K562 (cell line): ENCODE measurements around the gene RAMAC. TPM values are rescaled to one million over a fixed set of nuclear protein-coding genes. Genes with fewer than 3 reads are reported as not detected.

Experiments used
- ATAC-seq: fragments of 200-7000 bp; cut with Tn5 transposase; 3 replicates; pipeline ENCODE4 v1.9.1; 2020; ENCODE audit warnings: moderate library complexity
- BruUV-seq: library from RNA; stranded (reverse); fragments of 400-500 nt; replicated peaks from 2 replicates; lab custom pipeline; 2021; lab: Mats Ljungman, UMichigan
- CTCF ChIA-PET: fragments of 300-600 bp; formaldehyde crosslinking; extraction: SDS; loops from one replicate; lab custom pipeline; 2021; ENCODE audit warnings: low intra/inter-chr PET ratio; lab: Yijun Ruan, JAX
- POLR2A ChIA-PET: fragments of 300-600, 350-650 bp; sonication (Branson Sonifier 250); formaldehyde crosslinking; extraction: SDS; loops from one replicate; lab custom pipeline; 2021; ENCODE audit warnings: antibody characterized with exemption, inconsistent platforms; lab: Yijun Ruan, JAX
- DNase-seq, 4 experiments: peaks; one replicate each; pipeline versions ENCODE4 v3.0.0 to v3.0.0-alpha.2; 2011 to 2018; ENCODE audit warnings: low spot score in 3 of 4, mixed read lengths in 3 of 4; ENCODE audit errors: extremely low read depth in 1 of 4
- FAIRE-seq: peaks from 2 replicates; lab custom pipeline; 2011; peaks lifted over from hg19 to GRCh38; lab: Jason Lieb, UNC
- H2AFZ ChIP-seq: 2 replicates; pipeline ENCODE4 v1.6.0; 2011; ENCODE audit warnings: low read depth, low read length, control low read depth, inconsistent platforms
- H3K27ac ChIP-seq: fragments of 200-600 bp; 3 replicates; pipeline ENCODE4 v1.8.0; 2011; ENCODE audit warnings: low read depth, mild to moderate bottlenecking, control low read depth, inconsistent platforms, low read length, moderate library complexity, mixed read lengths; ENCODE audit errors: extremely low read depth
- H3K27me3 ChIP-seq, 2 experiments: fragments of 300-600 bp in 1 of 2; 2 replicates in 1 of 2; 3 replicates in 1 of 2; pipeline versions ENCODE4 v1.6.0 to v1.8.0; 2011; ENCODE audit warnings: inconsistent platforms in 2 of 2, low read length in 2 of 2, mild to moderate bottlenecking in 1 of 2, mixed read lengths in 1 of 2, moderate library complexity in 1 of 2; ENCODE audit not compliant: control insufficient read depth in 2 of 2, insufficient read depth in 2 of 2
- H3K36me3 ChIP-seq: fragments of 300-600 bp; 3 replicates; pipeline ENCODE4 v1.8.0; 2011; ENCODE audit warnings: mild to moderate bottlenecking, low read length, inconsistent platforms; ENCODE audit not compliant: control insufficient read depth, insufficient read depth
- H3K4me1 ChIP-seq, 2 experiments: fragments of 200-600 bp in 1 of 2; replicated peaks in 1 of 2; 2 replicates in 1 of 2; 3 replicates in 1 of 2; pipeline versions ENCODE4 v1.5.1 to v1.8.0; 2011; ENCODE audit warnings: inconsistent platforms in 2 of 2, low read length in 2 of 2, mild to moderate bottlenecking in 1 of 2, mixed read lengths in 1 of 2, moderate library complexity in 1 of 2; ENCODE audit not compliant: control insufficient read depth in 2 of 2, insufficient read depth in 2 of 2
- H3K4me2 ChIP-seq: 2 replicates; pipeline ENCODE4 v1.6.1; 2011; ENCODE audit warnings: low read length, control low read depth, inconsistent platforms, mixed read lengths; ENCODE audit not compliant: insufficient read depth
- H3K4me3 ChIP-seq: fragments of 200-600 bp; sonication (generic), shearing (Covaris generic); 2 replicates; pipeline ENCODE4 v1.5.1; 2016; ENCODE audit warnings: control low read depth, inconsistent platforms
- H3K79me2 ChIP-seq: fragments of 200-600 bp; 3 replicates; pipeline ENCODE4 v1.8.0; 2011; ENCODE audit warnings: low read length, inconsistent platforms; ENCODE audit not compliant: control insufficient read depth, insufficient read depth
- H3K9ac ChIP-seq, 2 experiments: 2 replicates each; pipeline versions ENCODE4 v1.6.0 to v1.6.1; 2011; ENCODE audit warnings: low read depth in 2 of 2, low read length in 2 of 2, control low read depth in 1 of 2, inconsistent platforms in 1 of 2, mild to moderate bottlenecking in 1 of 2, mixed read lengths in 1 of 2; ENCODE audit not compliant: insufficient read depth in 1 of 2
- H3K9me1 ChIP-seq: one replicate; pipeline ENCODE4 v1.6.0; 2011; ENCODE audit warnings: inconsistent platforms, mild to moderate bottlenecking, low read length, moderate library complexity; ENCODE audit not compliant: control insufficient read depth, insufficient read depth
- H3K9me3 ChIP-seq: replicated peaks from 2 replicates; pipeline ENCODE4 v1.5.1; 2011; ENCODE audit warnings: low read depth, low read length, inconsistent platforms; ENCODE audit not compliant: control insufficient read depth, insufficient read depth
- H4K20me1 ChIP-seq: replicated peaks from 2 replicates; pipeline ENCODE4 v1.6.1; 2011; ENCODE audit warnings: low read length, inconsistent platforms, mixed read lengths; ENCODE audit not compliant: control insufficient read depth, insufficient read depth
- GATA2 ChIP-seq: sonication (generic); formaldehyde crosslinking; IDR thresholded peaks from 2 replicates; pipeline ENCODE4 v1.4.0; 2020; ENCODE audit warnings: mild to moderate bottlenecking, missing genetic modification reagents
- HNRNPL ChIP-seq: fragments of 200-400 bp; formaldehyde crosslinking; IDR thresholded peaks from 2 replicates; pipeline ENCODE4 v1.6.1; 2017; ENCODE audit warnings: low read depth, mild to moderate bottlenecking, low read length
- KDM1A ChIP-seq, 2 experiments: fragments of 450-650 bp; IDR thresholded peaks; 2 replicates each; pipeline ENCODE4 v1.6.1; 2016; ENCODE audit warnings: mild to moderate bottlenecking in 2 of 2
- NFIX ChIP-seq: fragments of 250-450 bp; sonication (Bioruptor Pico); IDR thresholded peaks from 2 replicates; pipeline ENCODE4 v1.4.0; 2020; ENCODE audit warnings: low read depth, mild to moderate bottlenecking, moderate library complexity
- SMAD2 ChIP-seq: fragments of 150-350 bp; IDR thresholded peaks from 2 replicates; pipeline ENCODE4 v1.6.1; 2014; ENCODE audit warnings: low read depth, mild to moderate bottlenecking, low read length
- SMARCC2 ChIP-seq: fragments of 450-650 bp; IDR thresholded peaks from 2 replicates; pipeline ENCODE4 v1.6.1; 2017; ENCODE audit warnings: antibody characterized with exemption, moderate library complexity, mild to moderate bottlenecking, low read depth
- TCF7L2 ChIP-seq: fragments of 150-350 bp; IDR thresholded peaks from 2 replicates; pipeline ENCODE4 v1.6.1; 2016; ENCODE audit warnings: low read depth, mild to moderate bottlenecking, low read length, moderate library complexity
- TSC22D4 ChIP-seq: fragments of 450-650 bp; IDR thresholded peaks from 2 replicates; pipeline ENCODE4 v1.6.1; 2016; ENCODE audit warnings: missing genetic modification characterization, missing biosample characterization, control low read depth
- XRCC3 ChIP-seq: fragments of 450-650 bp; IDR thresholded peaks from 2 replicates; pipeline ENCODE4 v1.6.1; 2017; ENCODE audit warnings: mild to moderate bottlenecking, moderate library complexity
- ZFP36 ChIP-seq: fragments of 150-350 bp; IDR thresholded peaks from 2 replicates; pipeline ENCODE4 v1.6.1; 2018; ENCODE audit warnings: low read length, low read depth; ENCODE audit not compliant: partially characterized antibody
- ZNF175 ChIP-seq: fragments of 200-800 bp; sonication (Bioruptor generic); IDR thresholded peaks from 2 replicates; pipeline ENCODE4 v1.6.1; 2016; ENCODE audit warnings: low read depth, mild to moderate bottlenecking, missing genetic modification characterization, missing compliant biosample characterization
- ZNF408 ChIP-seq: fragments of 250-450 bp; sonication (Bioruptor Pico); IDR thresholded peaks from 2 replicates; pipeline ENCODE4 v1.4.0; 2020; ENCODE audit warnings: low read depth, mild to moderate bottlenecking, moderate library complexity
- WGBS: fragments of 100-300 bp; shearing (Covaris generic); methylation state at CpG from one replicate; pipeline ENCODE4 v1.1.6; 2016; ENCODE audit warnings: low coverage, mixed read lengths; ENCODE audit not compliant: insufficient coverage; ENCODE audit errors: missing lambda C conversion rate; 5-methylcytosine and 5-hydroxymethylcytosine counted together
- in situ Hi-C: fragments of 300-500 bp; cut with MboI; formaldehyde crosslinking; loops from 4 replicates; pipeline ENCODE4 v1.15.0; 2018; ENCODE audit warnings: inconsistent platforms, mixed read lengths
- intact Hi-C: fragments of 100-400 bp; cut with micrococcal nuclease; formaldehyde crosslinking; loops from 2 replicates; pipeline ENCODE4 v1.14.2; 2022
- polyA plus RNA-seq, 8 experiments: library from polyadenylated mRNA; depleted of rRNA in 4 of 8; stranded (reverse) in 5 of 8; unstranded in 3 of 8; fragments of >200 nt; fragmentation: Nextera tagmentation in 2 of 8; fragmentation: Illumina TruSeq in 1 of 8; extraction: Ambion mirVana in 2 of 8; extraction: Trizol in 1 of 8; gene quantifications; 2 replicates each; pipeline versions ENCODE4 v1.2.1 to v1.2.3, GENCODE V29; 2011 to 2014; ENCODE audit warnings: inconsistent platforms in 1 of 8, missing spikeins in 1 of 8
- total RNA-seq, 7 experiments: library from RNA; depleted of rRNA in 6 of 7; stranded (reverse); fragments of >200 nt in 6 of 7; fragmentation: Illumina TruSeq in 2 of 7; extraction: Trizol in 2 of 7; gene quantifications; 2 replicates each; pipeline versions ENCODE4 v1.2.1 to v1.2.3, GENCODE V29; 2011 to 2021; ENCODE audit warnings: low replicate concordance in 1 of 7
- TF ChIP-seq, protein P1 (sequence below): sonication (generic); formaldehyde crosslinking; IDR thresholded peaks from 2 replicates; pipeline ENCODE4 v1.8.0; 2023; ENCODE audit warnings: missing genetic modification reagents, mild to moderate bottlenecking, borderline replicate concordance

The RAMAC gene
- total and polyA plus RNA-seq, 9 of the 15 experiments (the other 6 are each of a cell fraction or from before 2014, with no cell fraction given), result 26.9 to 108 (median 38.4) TPM

DNA sequence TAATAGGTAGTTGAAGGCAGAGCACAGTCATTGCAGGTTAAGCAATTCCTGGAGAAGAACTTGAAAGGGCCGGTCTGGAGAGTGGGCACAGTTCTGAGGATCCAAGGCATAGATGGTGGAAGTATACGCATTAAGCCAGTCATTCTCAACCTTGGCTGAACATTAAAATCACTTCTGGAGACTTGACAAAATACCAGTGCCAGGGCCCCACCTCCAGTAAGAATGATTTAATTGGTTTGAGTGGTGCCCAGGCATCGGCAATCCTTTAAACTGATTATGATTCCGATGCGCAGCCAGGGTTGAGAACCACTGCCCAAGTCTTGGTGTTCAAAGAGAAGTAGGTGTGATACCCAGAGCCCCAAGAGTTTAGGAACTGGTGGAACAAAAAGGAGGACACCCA is 26.6 kb upstream of the RAMAC start:
- POLR2A ChIA-PET, result no interaction called here

More for the DNA sequence above, 26.6 kb upstream of the RAMAC start:
- H3K79me2 ChIP-seq, result no peaks in the 10 kb centered on the region
- no peak overlapping the region for H2AFZ ChIP-seq
- intact Hi-C loops (no loop called here), in situ Hi-C loops (no loop called here)
- 9% methylated on average over 5 of the region's 5 CpGs for WGBS
- no peak for DNase-seq
- BruUV-seq, result no TSS peak
- H3K4me3 ChIP-seq, result no peak overlapping the region
- no peak overlapping the region for H3K27ac ChIP-seq
- no peaks in the 10 kb centered on the region for H3K4me1 ChIP-seq
- no peaks in the 10 kb centered on the region for H3K9me1 ChIP-seq
- no peaks in the 10 kb centered on the region; the same call in 1 of the 2 replicates for H4K20me1 ChIP-seq
- H3K4me2 ChIP-seq, result no peak overlapping the region
- FAIRE-seq, result no peak
- no peak for ATAC-seq
- peaks cover 31 to 55% of the 10 kb centered on the region in 2 experiments for H3K27me3 ChIP-seq
- CTCF ChIA-PET, result no interaction called here
- TF ChIP-seq ZFP36, result no peak
- no peak for TF ChIP-seq ZNF408 (CRISPR knock-in tag)
- TF ChIP-seq SMARCC2, result no peak
- TF ChIP-seq XRCC3, result no peak
- TF ChIP-seq, protein P1, sequence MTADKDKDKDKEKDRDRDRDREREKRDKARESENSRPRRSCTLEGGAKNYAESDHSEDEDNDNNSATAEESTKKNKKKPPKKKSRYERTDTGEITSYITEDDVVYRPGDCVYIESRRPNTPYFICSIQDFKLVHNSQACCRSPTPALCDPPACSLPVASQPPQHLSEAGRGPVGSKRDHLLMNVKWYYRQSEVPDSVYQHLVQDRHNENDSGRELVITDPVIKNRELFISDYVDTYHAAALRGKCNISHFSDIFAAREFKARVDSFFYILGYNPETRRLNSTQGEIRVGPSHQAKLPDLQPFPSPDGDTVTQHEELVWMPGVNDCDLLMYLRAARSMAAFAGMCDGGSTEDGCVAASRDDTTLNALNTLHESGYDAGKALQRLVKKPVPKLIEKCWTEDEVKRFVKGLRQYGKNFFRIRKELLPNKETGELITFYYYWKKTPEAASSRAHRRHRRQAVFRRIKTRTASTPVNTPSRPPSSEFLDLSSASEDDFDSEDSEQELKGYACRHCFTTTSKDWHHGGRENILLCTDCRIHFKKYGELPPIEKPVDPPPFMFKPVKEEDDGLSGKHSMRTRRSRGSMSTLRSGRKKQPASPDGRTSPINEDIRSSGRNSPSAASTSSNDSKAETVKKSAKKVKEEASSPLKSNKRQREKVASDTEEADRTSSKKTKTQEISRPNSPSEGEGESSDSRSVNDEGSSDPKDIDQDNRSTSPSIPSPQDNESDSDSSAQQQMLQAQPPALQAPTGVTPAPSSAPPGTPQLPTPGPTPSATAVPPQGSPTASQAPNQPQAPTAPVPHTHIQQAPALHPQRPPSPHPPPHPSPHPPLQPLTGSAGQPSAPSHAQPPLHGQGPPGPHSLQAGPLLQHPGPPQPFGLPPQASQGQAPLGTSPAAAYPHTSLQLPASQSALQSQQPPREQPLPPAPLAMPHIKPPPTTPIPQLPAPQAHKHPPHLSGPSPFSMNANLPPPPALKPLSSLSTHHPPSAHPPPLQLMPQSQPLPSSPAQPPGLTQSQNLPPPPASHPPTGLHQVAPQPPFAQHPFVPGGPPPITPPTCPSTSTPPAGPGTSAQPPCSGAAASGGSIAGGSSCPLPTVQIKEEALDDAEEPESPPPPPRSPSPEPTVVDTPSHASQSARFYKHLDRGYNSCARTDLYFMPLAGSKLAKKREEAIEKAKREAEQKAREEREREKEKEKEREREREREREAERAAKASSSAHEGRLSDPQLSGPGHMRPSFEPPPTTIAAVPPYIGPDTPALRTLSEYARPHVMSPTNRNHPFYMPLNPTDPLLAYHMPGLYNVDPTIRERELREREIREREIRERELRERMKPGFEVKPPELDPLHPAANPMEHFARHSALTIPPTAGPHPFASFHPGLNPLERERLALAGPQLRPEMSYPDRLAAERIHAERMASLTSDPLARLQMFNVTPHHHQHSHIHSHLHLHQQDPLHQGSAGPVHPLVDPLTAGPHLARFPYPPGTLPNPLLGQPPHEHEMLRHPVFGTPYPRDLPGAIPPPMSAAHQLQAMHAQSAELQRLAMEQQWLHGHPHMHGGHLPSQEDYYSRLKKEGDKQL (CRISPR knock-in tag), result no peak
- no peak for TF ChIP-seq GATA2 (CRISPR knock-in tag)
- TF ChIP-seq HNRNPL, result no peak
- no peak for TF ChIP-seq NFIX (CRISPR knock-in tag)
- TF ChIP-seq TSC22D4 (tag), result no peak
- TF ChIP-seq ZNF175 (CRISPR knock-in tag), result no peak
- TF ChIP-seq SMAD2, result no peak
- no peak for TF ChIP-seq KDM1A (IDR thresholded peaks at IDR 0.05)
- TF ChIP-seq TCF7L2, result no peak
- H3K9me3 ChIP-seq, result no peaks in the 10 kb centered on the region
- no peak overlapping the region for H3K9ac ChIP-seq
- no peaks in the 10 kb centered on the region for H3K36me3 ChIP-seq
